Thyroid gland (tissue), 4 donors: ENCODE results near the gene LGALS4. TPM values are rescaled to one million over a fixed set of nuclear protein-coding genes. Genes with fewer than 3 reads are reported as not detected.

Source experiments
- DNase-seq, 2 donors: peaks; one replicate each; pipeline ENCODE4 v3.0.0-alpha.2; 2019
- H3K27ac ChIP-seq, 3 donors: fragments of 200-600 bp; sonication (generic); 1 replicate in 2 of 3; 2 replicates in 1 of 3; pipeline ENCODE4 v1.5.1; 2016 to 2019; ENCODE audit warnings: mild to moderate bottlenecking in 1 of 3, moderate library complexity in 1 of 3
- H3K27me3 ChIP-seq: fragments of 200-600 bp; sonication (generic); one replicate; pipeline ENCODE4 v1.5.1; 2019
- H3K36me3 ChIP-seq, 2 donors: fragments of 200-600 bp; sonication (generic); one replicate each; pipeline ENCODE4 v1.5.1; 2016 to 2019
- H3K4me1 ChIP-seq, 2 donors: fragments of 200-600 bp; sonication (generic); one replicate each; pipeline ENCODE4 v1.5.1; 2017 to 2019
- H3K4me3 ChIP-seq, 3 donors: fragments of 200-600 bp; sonication (generic); replicated peaks in 1 of 3; 1 replicate in 2 of 3; 2 replicates in 1 of 3; pipeline ENCODE4 v1.5.1; 2016; ENCODE audit warnings: mild to moderate bottlenecking in 1 of 3
- H3K9me3 ChIP-seq: fragments of 200-600 bp; sonication (generic); one replicate; pipeline ENCODE4 v1.5.1; 2017
- POLR2A ChIP-seq, 2 donors: fragments of 450-650 bp; IDR thresholded peaks; one replicate each; pipeline ENCODE4 v1.6.1; 2017; ENCODE audit warnings: antibody characterized with exemption in 2 of 2, mild to moderate bottlenecking in 2 of 2, moderate library complexity in 1 of 2
- whole genome bisulfite sequencing, 2 donors: methylation state at CpG; one replicate each; pipeline ENCODE4 v1.1.5; 2017; 5-methylcytosine and 5-hydroxymethylcytosine counted together
- intact Hi-C: fragments of 100-400 bp; cut with DNase I; formaldehyde crosslinking; loops from one replicate; pipeline ENCODE4 v1.15.1; 2023
- total RNA-seq, 4 donors: library from RNA; depleted of rRNA; stranded (reverse); fragments of >200 nt; gene quantifications; one replicate each; pipeline ENCODE4 v1.2.3, GENCODE V29; 2016
- TF ChIP-seq, protein P1 (sequence below), 6 experiments: fragments of 200-600 bp in 3 of 6; fragments of 450-650 bp in 3 of 6; sonication (generic) in 3 of 6; IDR thresholded peaks; one replicate each; pipeline ENCODE4 v1.5.1; 2016 to 2019; ENCODE audit warnings: antibody characterized with exemption in 6 of 6, mild to moderate bottlenecking in 2 of 6, inconsistent platforms in 1 of 6, moderate library complexity in 1 of 6

LGALS4 gene
- total RNA-seq, 4 donors from 2014 or later: 1.6 TPM; not detected in 2

DNA sequence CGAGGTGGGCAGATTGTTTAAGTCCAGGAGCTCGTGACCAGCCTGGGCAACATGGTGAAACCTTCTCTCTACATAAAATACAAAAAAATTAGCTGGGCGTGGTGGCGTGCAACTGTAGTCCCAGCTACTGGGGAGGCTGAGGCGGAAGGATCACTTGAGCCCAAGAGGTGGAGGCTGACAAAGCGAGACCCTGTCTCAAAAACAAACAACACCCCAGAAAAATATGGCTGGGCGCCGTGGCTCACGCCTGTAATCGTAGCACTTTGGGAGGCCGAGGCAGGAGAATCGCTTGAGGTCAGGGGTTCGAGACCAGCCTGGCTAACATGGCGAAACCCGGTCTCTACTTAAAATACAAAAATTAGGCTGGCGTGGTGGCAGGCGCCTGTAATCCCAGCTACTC lies 40.5 kb upstream of the LGALS4 start:
- H3K4me1 ChIP-seq: peaks cover 11 to 18% of the 10 kb centered on the region in 2 donors
- no peak for DNase-seq
- H3K9me3 ChIP-seq: no peaks in the 10 kb centered on the region
- no peak overlapping the region for H3K4me3 ChIP-seq
- no peaks in the 10 kb centered on the region for H3K36me3 ChIP-seq
- TF ChIP-seq, protein P1, sequence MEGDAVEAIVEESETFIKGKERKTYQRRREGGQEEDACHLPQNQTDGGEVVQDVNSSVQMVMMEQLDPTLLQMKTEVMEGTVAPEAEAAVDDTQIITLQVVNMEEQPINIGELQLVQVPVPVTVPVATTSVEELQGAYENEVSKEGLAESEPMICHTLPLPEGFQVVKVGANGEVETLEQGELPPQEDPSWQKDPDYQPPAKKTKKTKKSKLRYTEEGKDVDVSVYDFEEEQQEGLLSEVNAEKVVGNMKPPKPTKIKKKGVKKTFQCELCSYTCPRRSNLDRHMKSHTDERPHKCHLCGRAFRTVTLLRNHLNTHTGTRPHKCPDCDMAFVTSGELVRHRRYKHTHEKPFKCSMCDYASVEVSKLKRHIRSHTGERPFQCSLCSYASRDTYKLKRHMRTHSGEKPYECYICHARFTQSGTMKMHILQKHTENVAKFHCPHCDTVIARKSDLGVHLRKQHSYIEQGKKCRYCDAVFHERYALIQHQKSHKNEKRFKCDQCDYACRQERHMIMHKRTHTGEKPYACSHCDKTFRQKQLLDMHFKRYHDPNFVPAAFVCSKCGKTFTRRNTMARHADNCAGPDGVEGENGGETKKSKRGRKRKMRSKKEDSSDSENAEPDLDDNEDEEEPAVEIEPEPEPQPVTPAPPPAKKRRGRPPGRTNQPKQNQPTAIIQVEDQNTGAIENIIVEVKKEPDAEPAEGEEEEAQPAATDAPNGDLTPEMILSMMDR (IDR thresholded peaks at IDR 0.05): no peak
- TF ChIP-seq POLR2A (IDR thresholded peaks at IDR 0.05): no peak
- intact Hi-C loops: no loop called here
- peak overlapping the region in 1 of 3 donors; percentile 99 for H3K27ac ChIP-seq
- H3K27me3 ChIP-seq: no peaks in the 10 kb centered on the region
- WGBS, 2 donors: 89 to 90% methylated on average over 17 of the region's 17 CpGs

DNA sequence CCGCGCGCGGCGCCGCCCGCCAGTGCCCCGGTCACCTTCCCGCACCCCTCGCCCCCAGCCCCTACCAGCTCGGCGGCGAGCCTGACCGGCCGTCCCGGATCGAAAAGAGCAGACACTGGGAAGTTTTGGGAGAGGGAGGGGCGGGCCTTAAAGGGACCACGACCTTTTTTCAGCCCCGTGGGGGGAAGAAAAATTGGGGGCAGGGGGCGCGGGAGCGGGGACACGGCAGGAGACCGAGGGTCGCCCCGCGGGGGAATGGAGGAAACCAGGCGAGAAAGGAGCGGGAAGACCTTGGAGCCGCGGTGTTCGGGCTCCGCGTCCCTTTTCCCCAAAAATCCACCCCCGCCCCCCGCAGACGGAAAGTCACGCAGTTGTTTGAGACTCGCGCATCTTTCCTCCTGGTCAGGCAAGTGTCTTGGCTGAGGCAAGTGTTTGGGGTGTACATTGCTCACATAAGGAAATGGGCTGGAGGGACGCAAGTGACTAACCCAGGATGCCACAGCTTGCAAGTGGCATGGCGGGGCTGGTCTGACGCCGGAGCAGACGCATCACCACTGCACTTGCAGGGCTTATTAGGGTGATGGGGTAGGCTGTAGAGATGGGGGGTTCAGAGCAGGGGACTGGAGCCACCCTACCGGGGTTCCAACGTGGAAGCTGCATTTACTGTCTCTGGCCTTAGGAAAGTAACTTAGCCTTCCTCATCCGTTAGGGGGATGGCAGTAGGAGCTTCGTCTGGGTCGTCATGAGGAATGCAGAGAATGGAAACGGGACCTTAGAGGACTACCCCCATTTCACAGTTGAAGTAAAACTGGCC lies 39.7 kb upstream of the LGALS4 start:
- intact Hi-C loops: no loop called here
- 1 to 3% methylated on average over 34 to 38 of the region's 52 CpGs for WGBS, 2 donors
- TF ChIP-seq, protein P1 (IDR thresholded peaks at IDR 0.05): no peak
- peak in 1 of 2 donors; percentile 14 for TF ChIP-seq POLR2A (IDR thresholded peaks at IDR 0.05)
- H3K27me3 ChIP-seq: no peaks in the 10 kb centered on the region
- peak; percentile 59 to 68 for DNase-seq
- H3K4me1 ChIP-seq: peaks cover 19 to 26% of the 10 kb centered on the region in 2 donors
- H3K27ac ChIP-seq: peak overlapping the region; percentile 86 to 99 (median 98)
- peaks cover under 1 to 4% of the 10 kb centered on the region in 2 donors for H3K36me3 ChIP-seq
- H3K9me3 ChIP-seq: no peaks in the 10 kb centered on the region
- H3K4me3 ChIP-seq: peak overlapping the region; percentile 13 to 59 (median 32)

- H3K4me1 ChIP-seq: peaks cover 26% of the 10 kb centered on the region in 2 donors
- no peaks in the 10 kb centered on the region for H3K9me3 ChIP-seq
- H3K4me3 ChIP-seq: peak overlapping the region in 2 of 3 donors; percentile 54 to 59
- H3K27me3 ChIP-seq: no peaks in the 10 kb centered on the region
- WGBS, 2 donors: 1 to 2% methylated on average over 11 to 23 of the region's 67 CpGs
- peak in 1 of 2 donors; percentile 91 for TF ChIP-seq POLR2A (IDR thresholded peaks at IDR 0.05)
- TF ChIP-seq, protein P1 (IDR thresholded peaks at IDR 0.05): no peak
- H3K27ac ChIP-seq: peak overlapping the region; percentile 96 to 100 (median 98)
- intact Hi-C loops: no loop called here
- peaks cover 8 to 11% of the 10 kb centered on the region in 2 donors for H3K36me3 ChIP-seq
- peak; percentile 95 for DNase-seq
Observed at GRCh38 chr19:38851622-38852230, 39.0 kb upstream of the LGALS4 start.

DNA sequence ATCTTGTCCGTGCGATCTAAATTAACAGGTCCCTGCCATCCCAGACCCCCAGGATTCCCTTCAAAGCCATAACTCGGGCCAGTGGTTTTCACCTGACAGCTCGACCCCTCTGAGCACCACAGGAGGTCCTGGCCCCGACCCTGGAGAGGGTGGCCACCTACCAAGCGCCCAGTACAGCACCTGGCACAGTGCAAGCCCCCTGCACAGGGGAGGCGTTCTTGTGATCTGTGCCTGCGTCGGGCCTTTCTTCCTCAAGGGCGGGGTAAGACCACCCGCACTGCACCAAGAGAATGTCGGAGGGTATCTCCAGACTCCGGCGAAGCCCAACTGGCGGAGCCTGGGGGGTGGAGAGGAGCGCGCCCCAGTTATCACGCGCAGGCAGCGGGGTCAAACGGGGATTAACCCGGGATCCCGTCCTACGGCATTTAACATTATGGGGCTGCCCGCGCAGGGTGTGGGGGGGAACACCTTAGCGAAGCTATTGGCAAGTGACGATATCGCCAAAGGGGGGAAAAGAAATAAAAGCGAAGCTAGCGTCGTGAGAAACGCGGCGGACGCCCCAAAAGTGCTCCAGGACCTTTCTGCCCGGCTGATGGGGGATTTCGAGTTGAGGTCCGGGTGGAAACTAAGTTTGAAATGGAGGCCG lies 38.4 kb upstream of the LGALS4 start:
- peak overlapping the region; percentile 96 to 100 (median 98) for H3K27ac ChIP-seq
- peaks cover 26 to 27% of the 10 kb centered on the region in 2 donors for H3K4me1 ChIP-seq
- peaks cover 14 to 18% of the 10 kb centered on the region in 2 donors for H3K36me3 ChIP-seq
- intact Hi-C loops: no loop called here
- 2 to 4% methylated on average over 32 to 34 of the region's 40 CpGs for WGBS, 2 donors
- no peaks in the 10 kb centered on the region for H3K27me3 ChIP-seq
- peak in 1 of 2 donors; percentile 18 for DNase-seq
- no peak for TF ChIP-seq POLR2A (IDR thresholded peaks at IDR 0.05)
- TF ChIP-seq, protein P1 (IDR thresholded peaks at IDR 0.05): no peak
- peak overlapping the region; percentile 3 to 59 (median 54) for H3K4me3 ChIP-seq
- no peaks in the 10 kb centered on the region for H3K9me3 ChIP-seq
